DMS 273 (cell line): ENCODE measurements around the gene LTV1.
"Not testable (repeated sequence)": the region's sequence is repeated elsewhere in the genome, so short reads cannot be mapped to it uniquely, and the experiment has no call there.

ENCODE experiments used
- DNase-seq: peaks from one replicate; lab custom pipeline; 2025; ENCODE audit not compliant: unreplicated experiment; lab: John Stamatoyannopoulos, UW

LTV1 gene

DNA sequence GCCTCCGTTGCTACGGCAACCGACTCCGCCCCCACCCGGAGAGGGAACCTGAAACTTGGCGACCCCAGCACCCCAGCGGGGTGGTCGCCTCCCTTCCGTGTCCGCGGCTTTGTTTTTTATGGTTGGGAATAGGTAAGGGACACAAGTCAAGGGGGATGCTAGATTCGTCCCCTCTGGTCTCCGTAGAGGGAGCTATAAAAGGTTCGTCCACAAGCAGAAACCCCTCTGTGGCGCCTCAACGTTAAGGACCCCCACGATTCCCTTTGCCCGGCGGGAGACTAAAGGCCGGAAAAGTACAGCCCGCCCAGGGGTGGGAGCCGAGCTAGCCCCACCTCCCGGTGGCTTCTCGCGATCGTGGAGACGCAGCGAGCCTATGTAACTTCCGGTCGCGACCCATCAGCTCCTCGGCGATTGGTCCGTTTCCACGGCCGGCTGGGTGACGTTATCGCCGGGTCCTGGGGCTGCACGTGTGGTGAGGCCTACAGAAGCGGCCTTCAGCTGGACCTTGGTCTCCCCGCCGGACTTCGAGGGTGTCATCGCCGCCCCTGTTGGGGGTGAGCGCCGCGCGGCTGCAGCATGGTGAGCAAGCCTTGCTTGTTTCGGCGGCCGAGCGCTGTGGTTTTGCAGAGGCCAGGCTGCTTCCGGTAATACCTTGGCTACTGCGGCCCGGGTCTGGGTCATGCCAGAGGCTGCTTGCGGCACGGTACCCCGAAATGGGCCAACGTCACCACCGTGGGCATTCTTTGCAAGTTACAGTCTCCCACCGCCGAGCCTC lies at the start of gene LTV1:
TSS of gene LTV1 (plus strand) at position 437 of the 775 bp plus-strand sequence. CDS start at position 577, 140 bp downstream.
- DNase-seq = peak; percentile 99

DNA sequence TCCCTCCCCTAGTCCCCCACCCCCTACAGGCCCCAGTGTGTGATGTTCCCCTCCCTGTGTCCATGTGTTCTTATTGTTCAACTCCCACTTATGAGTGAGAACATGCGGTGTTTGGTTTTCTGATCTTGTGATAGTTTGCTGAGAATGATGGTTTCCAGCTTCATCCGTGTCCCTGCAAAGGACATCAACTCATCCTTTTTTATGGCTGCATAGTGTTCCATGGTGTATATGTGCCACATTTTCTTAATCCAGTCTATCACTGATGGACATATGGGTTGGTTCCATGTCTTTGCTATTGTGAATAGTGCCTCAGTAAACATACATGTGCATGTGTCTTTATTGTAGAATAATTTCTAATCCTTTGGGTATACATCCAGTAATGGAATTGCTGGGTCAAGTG lies 46.6 kb upstream of the LTV1 start:
- DNase-seq = not testable (repeated sequence)

- not testable (repeated sequence) for DNase-seq
Observed at GRCh38 chr6:143798487-143798886, 44.7 kb upstream of the LTV1 start.

GRCh38 chr6:143802833-143803565 lies 40.1 kb upstream of the LTV1 start:
- no peak for DNase-seq

DNA sequence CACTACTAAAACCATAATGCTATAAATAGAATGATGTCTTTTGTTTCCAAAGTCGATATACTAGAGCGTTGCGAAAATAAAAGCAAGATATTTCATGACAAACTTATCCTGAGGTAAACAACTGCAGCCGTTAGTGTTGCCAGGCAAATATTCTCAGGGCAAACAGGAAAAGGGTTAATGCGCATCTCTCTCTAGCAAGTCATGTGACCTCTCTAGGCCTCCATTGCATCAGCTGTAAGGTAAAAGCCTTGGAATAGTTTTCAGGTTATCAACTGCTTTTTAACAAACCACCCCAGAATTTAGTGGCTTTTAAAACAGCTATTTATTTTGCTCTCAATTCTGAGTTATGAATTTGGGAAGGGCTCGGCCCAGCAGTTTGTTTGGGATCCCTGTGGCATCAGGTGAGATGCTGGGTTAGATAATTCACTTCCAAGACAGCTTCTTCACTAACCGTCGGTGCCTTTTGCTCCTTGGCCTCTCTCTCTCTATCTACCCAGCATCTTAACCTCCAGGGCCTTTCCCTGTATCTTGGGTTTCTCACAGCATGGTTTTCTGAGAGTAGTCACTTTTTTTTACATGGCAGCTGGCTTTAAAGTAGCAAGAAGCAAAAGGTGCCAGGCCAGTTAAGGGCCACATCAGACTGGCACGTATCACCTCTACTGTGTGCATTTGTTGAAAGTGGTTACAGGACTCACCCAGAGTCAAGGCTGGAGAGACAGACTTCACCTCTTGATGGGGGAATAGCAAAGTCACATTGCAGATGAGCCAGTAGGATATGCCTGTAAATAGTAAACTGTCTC lies 39.2 kb upstream of the LTV1 start:
- DNase-seq = no peak

DNA sequence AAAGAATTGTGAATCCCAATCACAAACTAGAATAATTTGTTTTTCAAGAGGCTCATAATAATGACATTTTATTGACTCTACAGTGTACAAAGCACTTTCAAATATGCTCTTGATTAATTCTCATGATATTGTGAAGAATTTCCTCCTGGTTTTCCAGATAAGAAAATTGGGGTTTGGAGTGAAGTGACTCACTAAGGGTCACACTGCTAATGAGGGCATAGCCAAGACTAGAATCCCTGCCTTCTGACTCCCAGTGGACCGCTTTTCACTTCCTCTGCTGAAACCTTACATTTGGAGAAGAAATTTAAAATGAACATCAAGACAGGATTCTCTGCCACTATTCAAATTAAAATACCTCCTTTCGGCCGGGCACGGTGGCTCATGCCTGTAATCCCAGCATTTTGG lies 38.3 kb upstream of the LTV1 start:
- DNase-seq = no peak

DNA sequence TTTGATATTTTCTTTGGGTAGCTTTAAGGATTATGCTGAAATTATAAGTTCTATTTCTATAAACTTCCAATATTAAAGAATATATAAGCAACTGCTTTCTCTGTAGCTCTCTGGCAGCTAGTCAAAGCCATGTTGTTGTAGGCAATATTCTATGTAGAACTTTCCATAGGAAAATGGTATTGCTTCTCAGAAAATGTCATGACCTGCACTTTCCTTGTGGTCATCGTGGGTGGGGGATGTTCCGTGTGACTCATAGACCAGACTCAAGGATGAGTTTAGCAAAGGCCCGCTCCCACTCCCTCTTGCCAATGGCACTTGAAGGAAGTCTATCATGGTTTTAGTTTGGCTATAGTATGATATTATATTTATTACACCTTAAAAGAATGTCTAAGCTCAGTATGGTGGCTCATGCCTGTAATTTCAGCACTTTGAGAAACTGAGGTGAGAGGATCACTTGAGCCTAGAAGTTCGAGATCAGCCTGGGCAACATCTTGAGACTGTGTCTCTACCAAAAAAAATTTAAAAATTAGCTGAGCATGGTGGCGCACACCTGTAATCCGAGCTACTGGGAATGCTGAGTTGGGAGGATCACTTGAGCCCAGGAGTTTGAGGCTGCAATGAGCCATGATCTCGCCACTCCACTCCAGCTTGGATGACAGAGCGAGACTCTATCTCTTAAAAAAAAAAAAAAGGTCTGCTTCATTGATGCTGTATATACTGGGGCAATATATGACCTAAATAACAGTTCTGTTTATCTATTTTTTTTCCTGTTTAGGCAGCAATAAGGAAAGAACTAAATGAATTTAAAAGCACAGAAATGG lies 36.6 kb upstream of the LTV1 start:
- DNase-seq = no peak

DNA sequence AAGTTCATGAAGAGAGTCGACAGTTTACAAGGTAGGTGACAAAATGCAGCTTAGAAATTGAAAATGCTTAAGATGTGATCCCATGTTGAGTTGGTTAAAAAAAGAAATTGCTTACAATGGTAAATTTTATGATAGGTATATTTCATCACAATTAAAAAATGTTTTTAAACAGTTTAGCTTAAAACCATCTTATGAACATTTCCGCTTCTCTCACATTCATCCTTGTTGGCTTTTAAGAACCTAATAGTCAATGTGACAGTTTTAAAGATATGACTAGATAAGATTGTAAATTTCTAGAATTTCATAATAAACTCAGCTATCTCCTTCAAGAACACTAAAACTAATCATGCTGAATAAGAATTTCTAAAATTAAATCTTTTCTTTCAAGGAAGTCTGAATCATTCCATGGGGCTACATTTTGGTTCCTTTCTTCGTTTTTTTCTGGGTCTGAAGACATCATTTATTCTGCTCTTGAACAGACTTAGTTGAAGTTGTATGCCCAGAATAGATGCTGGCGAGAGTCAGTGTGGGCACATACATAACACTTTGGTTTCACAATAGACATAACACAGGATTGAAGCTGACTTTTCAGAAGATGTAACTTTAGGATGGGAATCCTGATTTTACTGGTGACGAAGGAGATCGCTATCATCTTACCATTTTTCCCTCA lies 35.9 kb upstream of the LTV1 start:
- DNase-seq = no peak

DNA sequence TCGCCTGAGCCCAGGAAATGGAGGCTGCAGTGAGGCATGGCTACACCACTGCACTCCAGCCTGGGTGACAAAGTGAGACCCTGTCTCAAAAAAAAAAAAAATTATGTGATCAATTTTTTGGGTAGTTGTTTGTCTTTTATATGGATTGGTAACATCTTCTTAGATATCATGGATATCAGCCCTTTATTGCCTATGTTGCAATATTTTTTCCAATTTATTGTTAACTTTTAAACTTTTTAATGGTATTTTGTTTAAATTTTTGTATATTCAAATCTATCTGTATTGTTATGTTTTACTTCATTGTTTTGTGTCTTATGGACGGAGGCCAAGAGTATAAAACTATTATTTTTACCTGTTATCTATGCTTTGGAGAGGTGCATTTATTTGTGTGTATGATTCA lies 32.4 kb upstream of the LTV1 start:
- no peak for DNase-seq

GRCh38 chr6:143811501-143812157 lies 31.5 kb upstream of the LTV1 start:
- DNase-seq = no peak

DNA sequence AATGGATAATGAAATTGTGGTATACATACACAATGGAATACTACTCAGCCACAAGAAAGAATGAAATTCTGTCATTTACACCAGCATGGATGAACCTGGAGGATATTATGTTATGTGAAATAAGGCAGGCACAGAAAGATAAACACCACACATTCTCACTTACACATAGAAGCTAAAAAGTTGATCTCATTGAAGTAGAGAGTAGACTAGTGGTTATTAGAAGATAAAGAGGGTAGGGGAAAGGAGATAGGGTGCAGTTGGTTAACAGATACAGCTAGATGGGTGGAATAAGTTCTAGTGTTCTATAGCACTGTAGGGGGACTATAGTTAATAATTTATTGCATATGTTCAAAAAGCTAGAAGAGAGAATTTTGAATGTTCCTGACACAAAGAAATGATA lies 25.5 kb upstream of the LTV1 start:
- no peak for DNase-seq

DNA sequence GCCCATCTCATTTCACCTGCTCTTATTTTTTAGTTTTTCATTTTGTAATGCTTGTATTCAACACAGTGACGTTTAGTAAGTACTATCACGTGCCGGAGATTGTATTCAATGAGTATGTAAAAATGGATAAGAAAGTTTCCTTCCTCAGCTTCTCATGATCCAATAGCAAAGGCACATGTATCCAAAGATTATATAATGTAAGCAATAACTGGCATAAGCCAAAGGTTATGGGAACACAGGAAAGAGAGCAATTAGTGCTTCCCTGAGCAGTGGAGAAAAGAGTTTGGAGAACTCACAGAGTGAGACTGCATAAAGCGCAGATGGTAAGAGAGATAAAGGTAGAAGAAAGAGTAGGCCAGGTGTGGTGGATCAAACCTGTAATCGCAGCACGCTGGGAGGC lies 21.8 kb upstream of the LTV1 start:
- no peak for DNase-seq

GRCh38 chr6:143822584-143823024 lies 20.5 kb upstream of the LTV1 start:
- no peak for DNase-seq

- DNase-seq = no peak
Observed at GRCh38 chr6:143823548-143823947, 19.6 kb upstream of the LTV1 start.

DNA sequence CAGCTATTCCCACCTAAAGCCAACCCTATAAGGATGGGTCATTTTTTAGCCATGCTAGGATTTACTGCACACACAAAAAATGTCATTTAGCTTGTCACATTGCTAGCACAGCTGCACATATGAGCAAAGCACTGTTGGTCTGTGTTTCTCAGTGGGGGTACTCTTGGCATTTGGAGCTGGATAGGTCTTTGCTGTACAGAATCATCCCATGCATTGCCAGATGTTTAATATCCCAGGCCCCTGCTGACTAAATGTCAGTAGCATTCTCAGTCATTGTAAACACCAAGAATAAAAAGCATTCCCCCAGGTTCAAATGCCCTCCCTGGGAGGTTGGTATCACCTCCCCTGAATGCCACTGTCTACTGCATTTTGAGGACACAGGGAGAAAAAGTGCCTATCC lies 14.6 kb upstream of the LTV1 start:
- DNase-seq = no peak

- DNase-seq = no peak
Observed at GRCh38 chr6:143836150-143836549, 7.0 kb upstream of the LTV1 start.

- DNase-seq = no peak
Observed at GRCh38 chr6:143838395-143838794, 4.7 kb upstream of the LTV1 start.

DNA sequence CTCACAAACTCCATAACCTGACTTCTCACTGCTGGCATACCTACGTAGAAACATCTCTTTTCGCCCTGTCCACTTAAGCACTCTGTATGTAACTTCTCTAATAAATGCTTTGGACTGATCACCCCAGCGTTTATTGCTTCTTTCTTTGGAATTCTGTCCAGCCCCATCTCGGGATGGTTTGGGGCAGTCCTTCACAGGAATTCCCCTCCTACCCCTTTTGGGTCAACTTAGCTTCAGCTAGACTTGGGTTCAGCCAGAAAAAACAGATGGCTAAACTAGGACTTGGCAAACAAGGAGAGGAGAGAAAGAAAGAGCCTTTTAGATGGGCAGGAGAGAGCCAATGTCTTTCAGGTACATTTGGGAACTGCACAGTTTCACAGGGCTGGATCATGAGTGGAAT lies 3.9 kb upstream of the LTV1 start:
- peak; percentile 7 for DNase-seq

DNA sequence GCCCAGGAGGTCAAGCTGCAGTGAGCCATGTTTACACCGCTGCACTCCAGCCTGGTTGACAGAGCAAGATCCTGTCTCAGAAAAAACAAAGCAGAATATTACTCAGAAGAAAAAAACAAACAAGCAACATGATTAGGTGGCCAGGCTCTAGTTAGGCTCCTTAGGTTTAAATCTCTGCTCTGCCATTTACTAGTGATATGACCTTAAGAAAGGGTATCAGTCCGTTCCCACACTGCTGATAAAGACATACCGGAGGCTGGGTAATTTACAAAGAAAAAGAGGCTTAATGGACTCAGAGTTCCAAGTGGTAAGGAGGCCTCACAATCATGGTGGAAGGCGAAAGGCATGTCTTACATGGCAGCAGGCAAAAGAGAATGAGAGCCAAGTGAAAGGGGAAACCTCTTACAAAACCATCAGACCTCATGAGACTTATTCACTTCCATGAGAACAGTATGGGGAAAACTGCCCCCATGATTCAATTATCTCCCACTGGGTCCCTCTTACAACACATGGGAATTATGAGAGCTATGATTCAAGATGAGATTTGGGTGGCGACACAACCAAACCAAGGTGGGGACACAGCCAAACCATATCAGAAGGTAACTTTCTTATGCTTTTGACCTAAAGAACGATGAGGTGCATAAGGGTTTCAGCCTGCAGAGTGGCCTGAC lies 2.4 kb upstream of the LTV1 start:
- no peak for DNase-seq
